Transverse colon (tissue), 4 donors: ENCODE data around the gene GAS7. TPM values are rescaled to one million over a fixed set of nuclear protein-coding genes. Genes with fewer than 3 reads are reported as not detected.

ENCODE experiments used
- DNase-seq: peaks from one replicate; pipeline ENCODE4 v3.0.0-alpha.2; 2019
- H3K27ac ChIP-seq, 4 donors: fragments of 200-600 bp; sonication (generic); 2 replicates each; pipeline ENCODE4 v1.5.1; 2016 to 2018; ENCODE audit warnings: inconsistent platforms in 4 of 4
- H3K27me3 ChIP-seq: fragments of 200-600 bp; sonication (generic); 2 replicates; pipeline ENCODE4 v1.5.1; 2017; ENCODE audit warnings: inconsistent platforms
- H3K36me3 ChIP-seq, 4 donors: fragments of 200-600 bp; sonication (generic); 2 replicates each; pipeline ENCODE4 v1.5.1; 2017 to 2019; ENCODE audit warnings: inconsistent platforms in 4 of 4
- H3K4me1 ChIP-seq, 4 donors: fragments of 200-600 bp; sonication (generic); 2 replicates each; pipeline ENCODE4 v1.5.1; 2017 to 2020; ENCODE audit warnings: inconsistent platforms in 4 of 4
- H3K4me3 ChIP-seq, 4 donors: fragments of 200-600 bp; sonication (generic); 1 replicate in 1 of 4; 2 replicates in 3 of 4; pipeline versions ENCODE4 v1.5.1 to v1.6.1; 2017 to 2019; ENCODE audit warnings: inconsistent platforms in 4 of 4
- H3K9me3 ChIP-seq, 2 donors: fragments of 200-600 bp; sonication (generic); 2 replicates each; pipeline ENCODE4 v1.5.1; 2017 to 2019; ENCODE audit warnings: inconsistent platforms in 2 of 2
- CTCF ChIP-seq, 5 experiments: fragments of 200-600 bp in 3 of 5; fragments of 450-650 bp in 2 of 5; sonication (generic) in 3 of 5; IDR thresholded peaks; 1 replicate in 2 of 5; 2 replicates in 3 of 5; pipeline ENCODE4 v1.5.1; 2016 to 2017; ENCODE audit warnings: antibody characterized with exemption in 5 of 5, inconsistent platforms in 3 of 5, mild to moderate bottlenecking in 2 of 5, moderate library complexity in 1 of 5
- EP300 ChIP-seq: sonication (generic); formaldehyde crosslinking; IDR thresholded peaks from one replicate; pipeline ENCODE4 v1.6.1; 2017; ENCODE audit warnings: antibody characterized with exemption, low read depth
- POLR2A ChIP-seq: fragments of 450-650 bp; IDR thresholded peaks from one replicate; pipeline ENCODE4 v1.6.1; 2016; ENCODE audit warnings: antibody characterized with exemption, mild to moderate bottlenecking, moderate library complexity
- POLR2AphosphoS5 ChIP-seq, 3 donors: sonication (generic); formaldehyde crosslinking; IDR thresholded peaks; one replicate each; pipeline ENCODE4 v1.6.1; 2016; ENCODE audit warnings: antibody characterized with exemption in 3 of 3
- WGBS, 2 donors: methylation state at CpG; one replicate each; pipeline ENCODE4 v1.1.5; 2018; ENCODE audit warnings: low coverage in 1 of 2; 5-methylcytosine and 5-hydroxymethylcytosine counted together
- in situ Hi-C, 4 donors: fragments of 200-750 bp; cut with MboI; loops; one replicate each; pipeline versions ENCODE4 v1.15.0 to v1.15.1; 2017; ENCODE audit warnings: low sequenced_read_pairs in 3 of 4, low pct_ligation_motif_present in 1 of 4, low pct_unique_long_range_greater_than_20kb in 1 of 4
- intact Hi-C: fragments of 100-400 bp; cut with DNase I; formaldehyde crosslinking; loops from one replicate; pipeline ENCODE4 v1.15.1; 2023; ENCODE audit warnings: low total_unique reads
- total RNA-seq, 4 donors: library from RNA; depleted of rRNA; stranded (reverse); fragments of >200 nt; gene quantifications; one replicate each; pipeline ENCODE4 v1.1.0, GENCODE V29; 2016

Gene GAS7
- total RNA-seq, 4 donors from 2014 or later = 9.2 to 59.1 (median 15.2) TPM

- no peak overlapping the region for H3K27ac ChIP-seq
- H3K9me3 ChIP-seq = no peaks in the 10 kb centered on the region
- TF ChIP-seq EP300 (no peak), POLR2AphosphoS5 (IDR thresholded peaks at IDR 0.05) (no peak), CTCF (IDR thresholded peaks at IDR 0.05) (no peak), POLR2A (no peak)
- intact Hi-C loops = no loop called here
- H3K27me3 ChIP-seq = no peaks in the 10 kb centered on the region
- DNase-seq = no peak
- in situ Hi-C loops = loop anchor here in 1 of 4 donors (25.0 kb wide), 1 partner anchor 259 kb away; no protein-coding TSS in a partner anchor
- H3K36me3 ChIP-seq = no peaks in the 10 kb centered on the region
- 31 to 79% methylated on average over 6 to 10 of the region's 10 CpGs for WGBS, 2 donors
- no peaks in the 10 kb centered on the region for H3K4me1 ChIP-seq
- H3K4me3 ChIP-seq = no peak overlapping the region
Observed at GRCh38 chr17:9953492-9953891, 244.9 kb downstream of the GAS7 start.

GRCh38 chr17:9951803-9952202 lies 246.6 kb downstream of the GAS7 start:
- Histone ChIP-seq H3K27me3 (no peaks in the 10 kb centered on the region), H3K27ac (no peak overlapping the region), H3K36me3 (no peaks in the 10 kb centered on the region), H3K4me3 (no peak overlapping the region), H3K9me3 (no peaks in the 10 kb centered on the region), H3K4me1 (no peaks in the 10 kb centered on the region)
- intact Hi-C loops (no loop called here), in situ Hi-C loops (loop anchor here in 1 of 4 donors (25.0 kb wide), 1 partner anchor 260 kb away; no protein-coding TSS in a partner anchor)
- 68% methylated on average over 5 of the region's 5 CpGs; no CpG with 5 or more reads in 1 of the 2 donors for WGBS, 2 donors
- no peak for DNase-seq
- TF ChIP-seq CTCF (IDR thresholded peaks at IDR 0.05) (no peak), EP300 (no peak), POLR2A (no peak), POLR2AphosphoS5 (IDR thresholded peaks at IDR 0.05) (no peak)

- TF ChIP-seq POLR2AphosphoS5 (IDR thresholded peaks at IDR 0.05) (no peak), POLR2A (no peak), CTCF (IDR thresholded peaks at IDR 0.05) (no peak), EP300 (no peak)
- 73% methylated on average over 10 of the region's 10 CpGs; no CpG with 5 or more reads in 1 of the 2 donors for WGBS, 2 donors
- H3K4me3 ChIP-seq = no peak overlapping the region
- DNase-seq = no peak
- H3K27ac ChIP-seq = no peak overlapping the region
- no peaks in the 10 kb centered on the region for H3K4me1 ChIP-seq
- H3K9me3 ChIP-seq = no peaks in the 10 kb centered on the region
- in situ Hi-C loops (no loop called here), intact Hi-C loops (no loop called here)
- H3K36me3 ChIP-seq = no peaks in the 10 kb centered on the region
- H3K27me3 ChIP-seq = no peaks in the 10 kb centered on the region
Observed at GRCh38 chr17:9948928-9949327, 249.5 kb downstream of the GAS7 start.

GRCh38 chr17:9944704-9945103 lies 253.7 kb downstream of the GAS7 start:
- no peak for DNase-seq
- Histone ChIP-seq H3K9me3 (no peaks in the 10 kb centered on the region), H3K4me1 (no peaks in the 10 kb centered on the region), H3K36me3 (no peaks in the 10 kb centered on the region), H3K27me3 (no peaks in the 10 kb centered on the region), H3K27ac (no peak overlapping the region), H3K4me3 (no peak overlapping the region)
- WGBS, 2 donors = 88% methylated on average over 7 of the region's 7 CpGs; no CpG with 5 or more reads in 1 of the 2 donors
- intact Hi-C loops (no loop called here), in situ Hi-C loops (no loop called here)
- no peak for TF ChIP-seq POLR2A

- WGBS, 2 donors = 73 to 87% methylated on average over 4 to 9 of the region's 9 CpGs
- H3K36me3 ChIP-seq = peaks cover 0 to 5% (median 0%) of the 10 kb centered on the region in 4 donors
- no peaks in the 10 kb centered on the region for H3K27me3 ChIP-seq
- intact Hi-C loops (no loop called here), in situ Hi-C loops (no loop called here)
- H3K4me3 ChIP-seq = no peak overlapping the region
- no peak for TF ChIP-seq EP300
- no peak for TF ChIP-seq CTCF (IDR thresholded peaks at IDR 0.05)
- no peak for TF ChIP-seq POLR2AphosphoS5 (IDR thresholded peaks at IDR 0.05)
- TF ChIP-seq POLR2A = no peak
- no peak for DNase-seq
- H3K4me1 ChIP-seq = no peaks in the 10 kb centered on the region
- H3K27ac ChIP-seq = no peak overlapping the region
- H3K9me3 ChIP-seq = no peaks in the 10 kb centered on the region
Observed at GRCh38 chr17:9943343-9943742, 255.1 kb downstream of the GAS7 start.
